Hepatocyte (in vitro differentiated cells): ENCODE measurements around the gene SNX20.

Experiments used
- EZH2 ChIP-seq: fragments of 200-600 bp; sonication (generic); IDR thresholded peaks from 2 replicates; pipeline ENCODE4 v1.6.1; 2016; ENCODE audit warnings: antibody characterized with exemption, mild to moderate bottlenecking, borderline replicate concordance
- TF ChIP-seq, protein P1 (sequence below): fragments of 200-600 bp; sonication (generic); IDR thresholded peaks from 2 replicates; pipeline ENCODE4 v1.5.1; 2016; ENCODE audit warnings: antibody characterized with exemption, mild to moderate bottlenecking; ENCODE audit not compliant: poor library complexity

DNA sequence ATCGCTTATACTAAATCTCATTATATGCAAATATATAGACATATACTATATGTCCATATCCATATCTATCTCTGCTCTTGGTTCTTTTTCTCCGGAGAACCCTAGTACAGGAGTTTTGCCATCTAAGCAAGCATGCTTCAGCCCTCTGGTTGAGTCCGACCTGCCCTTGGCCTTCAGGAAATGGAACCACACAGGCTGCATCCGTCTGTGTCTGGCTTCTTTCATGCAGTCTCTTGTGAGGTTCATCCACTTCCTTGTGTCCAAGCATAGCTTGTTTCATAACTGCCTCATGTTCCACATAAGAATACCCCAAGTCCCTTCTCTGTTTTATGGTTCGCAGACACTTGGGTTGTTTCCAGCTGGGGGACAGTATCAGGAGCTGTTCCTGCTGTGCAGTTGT lies 16.8 kb downstream of the SNX20 start:
- TF ChIP-seq EZH2 = no peak
- TF ChIP-seq, protein P1, sequence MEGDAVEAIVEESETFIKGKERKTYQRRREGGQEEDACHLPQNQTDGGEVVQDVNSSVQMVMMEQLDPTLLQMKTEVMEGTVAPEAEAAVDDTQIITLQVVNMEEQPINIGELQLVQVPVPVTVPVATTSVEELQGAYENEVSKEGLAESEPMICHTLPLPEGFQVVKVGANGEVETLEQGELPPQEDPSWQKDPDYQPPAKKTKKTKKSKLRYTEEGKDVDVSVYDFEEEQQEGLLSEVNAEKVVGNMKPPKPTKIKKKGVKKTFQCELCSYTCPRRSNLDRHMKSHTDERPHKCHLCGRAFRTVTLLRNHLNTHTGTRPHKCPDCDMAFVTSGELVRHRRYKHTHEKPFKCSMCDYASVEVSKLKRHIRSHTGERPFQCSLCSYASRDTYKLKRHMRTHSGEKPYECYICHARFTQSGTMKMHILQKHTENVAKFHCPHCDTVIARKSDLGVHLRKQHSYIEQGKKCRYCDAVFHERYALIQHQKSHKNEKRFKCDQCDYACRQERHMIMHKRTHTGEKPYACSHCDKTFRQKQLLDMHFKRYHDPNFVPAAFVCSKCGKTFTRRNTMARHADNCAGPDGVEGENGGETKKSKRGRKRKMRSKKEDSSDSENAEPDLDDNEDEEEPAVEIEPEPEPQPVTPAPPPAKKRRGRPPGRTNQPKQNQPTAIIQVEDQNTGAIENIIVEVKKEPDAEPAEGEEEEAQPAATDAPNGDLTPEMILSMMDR = no peak
